Right atrium auricular region (tissue), 2 donors: ENCODE results near the gene CTSF. TPM values are rescaled to one million over a fixed set of nuclear protein-coding genes. Genes with fewer than 3 reads are reported as not detected.

ENCODE experiments used
- DNase-seq: peaks from one replicate; pipeline ENCODE4 v3.0.0-alpha.2; 2019; ENCODE audit warnings: low spot score
- H3K27ac ChIP-seq, 2 donors: fragments of 200-600 bp; sonication (generic); 1 replicate in 1 of 2; 2 replicates in 1 of 2; pipeline ENCODE4 v1.5.1; 2016 to 2019
- H3K27me3 ChIP-seq, 2 donors: fragments of 200-600 bp; sonication (generic); one replicate each; pipeline versions ENCODE4 v1.5.1 to v1.6.0; 2017 to 2019
- H3K36me3 ChIP-seq: fragments of 200-600 bp; sonication (generic); one replicate; pipeline ENCODE4 v1.5.1; 2016
- H3K4me1 ChIP-seq, 2 donors: fragments of 200-600 bp; sonication (generic); one replicate each; pipeline versions ENCODE4 v1.5.1 to v1.6.0; 2017 to 2019
- H3K4me3 ChIP-seq, 2 donors: fragments of 200-600 bp; sonication (generic); 1 replicate in 1 of 2; 2 replicates in 1 of 2; pipeline ENCODE4 v1.5.1; 2017 to 2019; ENCODE audit warnings: mild to moderate bottlenecking in 1 of 2, moderate library complexity in 1 of 2
- H3K9me3 ChIP-seq, 2 donors: fragments of 200-600 bp; sonication (generic); one replicate each; pipeline ENCODE4 v1.5.1; 2019
- total RNA-seq, 2 donors: library from RNA; depleted of rRNA; stranded (reverse); fragments of >200 nt; gene quantifications; one replicate each; pipeline ENCODE4 v1.1.0, GENCODE V29; 2016
- TF ChIP-seq, protein P1 (sequence below), 2 donors: fragments of 200-600 bp; sonication (generic); IDR thresholded peaks; one replicate each; pipeline ENCODE4 v1.5.1; 2019; ENCODE audit warnings: antibody characterized with exemption in 2 of 2

The CTSF gene
- total RNA-seq, 2 donors from 2014 or later = 79.1 to 124 TPM

DNA sequence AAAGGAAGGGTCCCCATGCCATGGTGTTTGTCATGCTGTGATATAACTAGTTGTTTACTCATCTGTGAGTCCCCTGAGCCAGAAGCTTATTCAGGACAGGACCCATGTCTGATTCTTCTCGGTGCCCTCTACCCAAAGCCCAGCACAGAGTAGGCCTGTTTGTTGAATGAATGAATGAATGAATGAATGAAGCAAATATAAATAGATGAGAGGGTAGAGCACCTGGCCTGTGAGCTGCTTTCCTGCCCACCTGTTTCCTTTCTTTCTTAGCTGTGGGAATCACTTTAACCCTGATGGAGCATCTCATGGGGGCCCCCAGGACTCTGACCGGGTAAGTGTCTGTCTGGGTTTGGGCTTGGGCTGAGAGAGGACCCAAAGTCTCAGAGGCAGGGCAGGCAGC, 31.8 kb upstream of the CTSF start:
- H3K27me3 ChIP-seq = no peaks in the 10 kb centered on the region
- H3K27ac ChIP-seq = no peak overlapping the region
- H3K4me1 ChIP-seq = peaks cover 0 to 29% of the 10 kb centered on the region in 2 donors
- TF ChIP-seq, protein P1, sequence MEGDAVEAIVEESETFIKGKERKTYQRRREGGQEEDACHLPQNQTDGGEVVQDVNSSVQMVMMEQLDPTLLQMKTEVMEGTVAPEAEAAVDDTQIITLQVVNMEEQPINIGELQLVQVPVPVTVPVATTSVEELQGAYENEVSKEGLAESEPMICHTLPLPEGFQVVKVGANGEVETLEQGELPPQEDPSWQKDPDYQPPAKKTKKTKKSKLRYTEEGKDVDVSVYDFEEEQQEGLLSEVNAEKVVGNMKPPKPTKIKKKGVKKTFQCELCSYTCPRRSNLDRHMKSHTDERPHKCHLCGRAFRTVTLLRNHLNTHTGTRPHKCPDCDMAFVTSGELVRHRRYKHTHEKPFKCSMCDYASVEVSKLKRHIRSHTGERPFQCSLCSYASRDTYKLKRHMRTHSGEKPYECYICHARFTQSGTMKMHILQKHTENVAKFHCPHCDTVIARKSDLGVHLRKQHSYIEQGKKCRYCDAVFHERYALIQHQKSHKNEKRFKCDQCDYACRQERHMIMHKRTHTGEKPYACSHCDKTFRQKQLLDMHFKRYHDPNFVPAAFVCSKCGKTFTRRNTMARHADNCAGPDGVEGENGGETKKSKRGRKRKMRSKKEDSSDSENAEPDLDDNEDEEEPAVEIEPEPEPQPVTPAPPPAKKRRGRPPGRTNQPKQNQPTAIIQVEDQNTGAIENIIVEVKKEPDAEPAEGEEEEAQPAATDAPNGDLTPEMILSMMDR (IDR thresholded peaks at IDR 0.05) = no peak
- H3K9me3 ChIP-seq = no peaks in the 10 kb centered on the region
- no peak for DNase-seq
- H3K4me3 ChIP-seq = no peak overlapping the region
- H3K36me3 ChIP-seq = peaks cover 6% of the 10 kb centered on the region

DNA sequence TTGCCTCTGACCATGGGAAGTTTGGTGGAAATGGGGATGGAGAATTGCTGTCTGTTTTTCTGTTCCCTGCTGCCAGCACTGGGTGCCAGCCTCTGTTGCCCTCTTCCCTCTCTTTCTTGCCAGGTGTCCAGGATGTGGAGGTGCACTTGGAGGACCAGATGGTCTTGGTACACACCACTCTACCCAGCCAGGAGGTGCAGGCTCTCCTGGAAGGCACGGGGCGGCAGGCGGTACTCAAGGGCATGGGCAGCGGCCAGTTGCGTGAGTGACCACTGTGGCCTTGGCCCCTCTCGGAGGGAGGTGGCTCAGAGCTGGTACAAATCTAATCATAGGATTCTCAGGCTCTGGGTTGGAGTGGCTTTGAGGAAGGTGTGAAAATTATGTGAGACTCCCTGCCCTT, 30.6 kb upstream of the CTSF start:
- TF ChIP-seq, protein P1 (IDR thresholded peaks at IDR 0.05) = no peak
- Histone ChIP-seq H3K36me3 (peaks cover 4% of the 10 kb centered on the region), H3K27ac (no peak overlapping the region), H3K4me3 (no peak overlapping the region), H3K9me3 (no peaks in the 10 kb centered on the region), H3K4me1 (peaks cover 0 to 41% of the 10 kb centered on the region in 2 donors), H3K27me3 (no peaks in the 10 kb centered on the region)
- no peak for DNase-seq

DNA sequence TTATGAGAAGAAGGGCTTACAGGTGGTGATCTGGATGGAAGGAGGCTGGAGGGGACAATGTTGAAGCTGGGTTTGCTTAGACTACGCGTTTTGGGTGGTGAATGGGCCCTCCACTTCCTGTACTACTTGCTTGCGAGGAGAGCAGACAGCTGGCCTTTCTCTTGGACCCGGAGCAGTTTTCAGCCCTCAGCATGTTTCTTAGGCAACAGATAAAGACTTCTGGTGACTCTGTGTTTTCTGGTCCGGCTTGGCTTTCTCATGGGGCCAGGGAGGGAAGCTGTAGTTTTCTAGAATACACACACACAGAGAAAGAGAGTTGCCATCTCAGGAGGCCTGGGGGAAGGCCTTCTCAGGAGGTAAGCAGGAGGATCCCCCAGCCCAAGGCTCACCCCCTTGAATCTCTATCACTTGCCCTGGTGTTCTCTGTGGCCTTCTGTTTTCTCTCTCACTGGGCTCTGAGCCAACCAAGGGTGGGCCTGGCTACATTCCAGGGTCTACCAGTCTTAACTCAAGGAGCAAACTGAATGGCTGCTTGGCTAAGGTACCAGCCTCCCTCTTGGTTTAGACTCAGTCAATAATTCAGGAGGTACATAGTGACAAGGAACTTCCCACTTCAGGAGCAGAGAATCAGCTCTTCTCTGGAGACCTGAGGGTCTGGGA, 27.0 kb upstream of the CTSF start:
- TF ChIP-seq, protein P1 (IDR thresholded peaks at IDR 0.05) = no peak
- peak; percentile 86 for DNase-seq
- H3K27ac ChIP-seq = peak overlapping the region; percentile 56 to 70

DNA sequence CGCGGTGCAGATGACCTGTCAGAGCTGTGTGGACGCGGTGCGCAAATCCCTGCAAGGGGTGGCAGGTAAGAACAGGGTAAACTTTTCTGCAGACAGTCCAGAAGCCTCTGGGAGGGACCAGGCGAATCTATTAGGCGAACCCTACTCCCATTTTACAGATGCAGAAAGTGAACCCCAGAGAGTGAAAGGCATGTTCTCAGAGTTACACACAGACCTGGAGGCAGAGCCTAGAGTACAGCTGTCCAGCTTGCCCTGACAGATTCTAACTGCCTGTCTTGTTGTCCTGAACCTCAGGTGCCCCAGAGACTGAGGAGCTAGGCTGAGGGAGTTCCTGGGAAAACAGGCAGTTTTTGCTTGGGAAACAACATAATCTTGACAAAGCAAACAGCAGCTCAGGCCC, 25.2 kb upstream of the CTSF start:
- Histone ChIP-seq H3K36me3 (no peaks in the 10 kb centered on the region), H3K4me3 (peak overlapping the region; percentile 59 to 60), H3K27me3 (no peaks in the 10 kb centered on the region), H3K9me3 (no peaks in the 10 kb centered on the region), H3K27ac (peak overlapping the region; percentile 83 to 84), H3K4me1 (peaks cover 0 to 36% of the 10 kb centered on the region in 2 donors)
- DNase-seq = no peak
- TF ChIP-seq, protein P1 (IDR thresholded peaks at IDR 0.05) = no peak

More for the DNA sequence above, 27.0 kb upstream of the CTSF start:
- H3K36me3 ChIP-seq = peaks cover 4% of the 10 kb centered on the region
- no peaks in the 10 kb centered on the region for H3K9me3 ChIP-seq
- H3K27me3 ChIP-seq = no peaks in the 10 kb centered on the region
- H3K4me1 ChIP-seq = peaks cover 0 to 36% of the 10 kb centered on the region in 2 donors
- H3K4me3 ChIP-seq = no peak overlapping the region

DNA sequence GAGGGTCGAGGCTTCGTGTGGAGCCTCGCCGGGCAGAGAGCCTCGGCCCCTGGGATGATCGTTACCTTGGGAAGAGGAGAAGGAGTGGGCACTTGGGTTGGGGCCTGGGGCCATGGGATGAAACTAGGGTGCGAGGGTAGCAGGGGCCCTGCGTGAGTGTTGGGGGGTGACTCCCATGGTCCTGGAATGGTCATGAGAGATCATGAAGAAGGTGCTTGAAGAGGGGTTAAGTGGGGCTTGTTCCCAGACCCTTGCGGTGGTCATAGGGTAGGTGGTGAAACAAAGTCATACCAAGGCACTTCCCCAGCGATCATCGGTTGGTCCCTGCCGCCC, 24.9 kb upstream of the CTSF start:
- Histone ChIP-seq H3K27ac (peak overlapping the region; percentile 83 to 84), H3K4me1 (peaks cover 0 to 36% of the 10 kb centered on the region in 2 donors), H3K9me3 (no peaks in the 10 kb centered on the region), H3K36me3 (no peaks in the 10 kb centered on the region), H3K4me3 (peak overlapping the region; percentile 59 to 60), H3K27me3 (no peaks in the 10 kb centered on the region)
- no peak for DNase-seq
- TF ChIP-seq, protein P1 (IDR thresholded peaks at IDR 0.05) = no peak
